GM19455 (cell line): ENCODE data around the gene LCN6.
"Not testable (repeated sequence)": the region's sequence is repeated elsewhere in the genome, so short reads cannot be mapped to it uniquely, and the experiment has no call there.

Experiments
- ATAC-seq: cut with Tn5 transposase; IDR thresholded peaks from one replicate; pipeline ENCODE4 v1.9.1; 2021; ENCODE audit not compliant: unreplicated experiment

The LCN6 gene

GRCh38 chr9:136784249-136784996 is 36.1 kb upstream of the LCN6 start:
- ATAC-seq = no peak

GRCh38 chr9:136782452-136782851 is 34.1 kb upstream of the LCN6 start:
- ATAC-seq = no peak

- ATAC-seq = no peak
Measured at GRCh38 chr9:136779808-136780207, 31.5 kb upstream of the LCN6 start.

GRCh38 chr9:136777359-136777758 is 29.0 kb upstream of the LCN6 start:
- no peak for ATAC-seq

- ATAC-seq = no peak
Measured at GRCh38 chr9:136776947-136777346, 28.6 kb upstream of the LCN6 start.

- no peak for ATAC-seq
Measured at GRCh38 chr9:136775191-136775590, 26.9 kb upstream of the LCN6 start.

GRCh38 chr9:136774416-136775045 is 26.2 kb upstream of the LCN6 start:
- no peak for ATAC-seq

- no peak for ATAC-seq
Measured at GRCh38 chr9:136773386-136774044, 25.2 kb upstream of the LCN6 start.

- ATAC-seq = no peak
Measured at GRCh38 chr9:136771907-136772415, 23.6 kb upstream of the LCN6 start.

- ATAC-seq = no peak
Measured at GRCh38 chr9:136769710-136770191, 21.4 kb upstream of the LCN6 start.

- not testable (repeated sequence) for ATAC-seq
Measured at GRCh38 chr9:136766410-136767120, 18.2 kb upstream of the LCN6 start.

- not testable (repeated sequence) for ATAC-seq
Measured at GRCh38 chr9:136765745-136766409, 17.6 kb upstream of the LCN6 start.

GRCh38 chr9:136765041-136765440 is 16.7 kb upstream of the LCN6 start:
- ATAC-seq = no peak

- no peak for ATAC-seq
Measured at GRCh38 chr9:136764301-136764891, 16.1 kb upstream of the LCN6 start, which contains the start of gene LCN15. LCN15 (minus strand) TSS chr9:136764518; CDS start chr9:136764488, 30 bp downstream.

GRCh38 chr9:136763649-136764035 is 15.3 kb upstream of the LCN6 start:
- ATAC-seq = no peak

- no peak for ATAC-seq
Measured at GRCh38 chr9:136762915-136763648, 14.8 kb upstream of the LCN6 start.

- no peak for ATAC-seq
Measured at GRCh38 chr9:136762221-136762691, 13.9 kb upstream of the LCN6 start.

GRCh38 chr9:136761545-136761981 is 13.2 kb upstream of the LCN6 start:
- ATAC-seq = no peak
